NCI-H2196 treated with DMSO at 0.1 percent for 48 hours (cell line): ENCODE measurements around the gene GAMT.
"Not testable (repeated sequence)": the region's sequence is repeated elsewhere in the genome, so short reads cannot be mapped to it uniquely, and the experiment has no call there.

ENCODE experiments used
- DNase-seq: peaks from one replicate; lab custom pipeline; 2025; ENCODE audit not compliant: unreplicated experiment; lab: John Stamatoyannopoulos, UW

GAMT gene

GRCh38 chr19:1401138-1401888 is at the start of gene GAMT:
GAMT (minus strand) TSS chr19:1401542; CDS start chr19:1401476, 66 bp downstream.
- DNase-seq = no peak

GRCh38 chr19:1449467-1450442 is 48.4 kb upstream of the GAMT start, which contains the start of gene APC2:
APC2 (plus strand) TSS chr19:1450121; CDS start chr19:1453002, 2,881 bp downstream.
- peak; percentile 52 for DNase-seq

- DNase-seq = no peak
Measured at GRCh38 chr19:1447944-1448343, 46.6 kb upstream of the GAMT start.

- no peak for DNase-seq
Measured at GRCh38 chr19:1447504-1447903, 46.2 kb upstream of the GAMT start.

- DNase-seq = no peak
Measured at GRCh38 chr19:1446713-1447481, 45.6 kb upstream of the GAMT start.

- peak; percentile 22 for DNase-seq
Measured at GRCh38 chr19:1445932-1446712, 44.8 kb upstream of the GAMT start.

GRCh38 chr19:1445185-1445931 is 44.0 kb upstream of the GAMT start:
- DNase-seq = peak; percentile 59

- no peak for DNase-seq
Measured at GRCh38 chr19:1441677-1442438, 40.5 kb upstream of the GAMT start.

GRCh38 chr19:1441022-1441426 is 39.7 kb upstream of the GAMT start:
- DNase-seq = no peak

GRCh38 chr19:1440418-1440801 is 39.1 kb upstream of the GAMT start:
- DNase-seq = no peak

GRCh38 chr19:1439525-1440417 is 38.4 kb upstream of the GAMT start:
- not testable (repeated sequence) for DNase-seq

- DNase-seq = no peak
Measured at GRCh38 chr19:1438933-1439354, 37.6 kb upstream of the GAMT start.

- peak; percentile 87 for DNase-seq
Measured at GRCh38 chr19:1438035-1438932, 36.9 kb upstream of the GAMT start, which contains the start of gene RPS15. RPS15 (plus strand) TSS chr19:1438396; CDS start chr19:1438426, 30 bp downstream.

GRCh38 chr19:1437609-1438008 is 36.3 kb upstream of the GAMT start:
- DNase-seq = no peak

- DNase-seq = no peak
Measured at GRCh38 chr19:1435378-1435989, 34.1 kb upstream of the GAMT start.

GRCh38 chr19:1434577-1435060 is 33.3 kb upstream of the GAMT start:
- DNase-seq = no peak
